ENCODE results near the gene MYO16.
"Not testable (repeated sequence)": the region's sequence is repeated elsewhere in the genome, so short reads cannot be mapped to it uniquely, and the experiment has no call there.

MYO16 gene

DNA sequence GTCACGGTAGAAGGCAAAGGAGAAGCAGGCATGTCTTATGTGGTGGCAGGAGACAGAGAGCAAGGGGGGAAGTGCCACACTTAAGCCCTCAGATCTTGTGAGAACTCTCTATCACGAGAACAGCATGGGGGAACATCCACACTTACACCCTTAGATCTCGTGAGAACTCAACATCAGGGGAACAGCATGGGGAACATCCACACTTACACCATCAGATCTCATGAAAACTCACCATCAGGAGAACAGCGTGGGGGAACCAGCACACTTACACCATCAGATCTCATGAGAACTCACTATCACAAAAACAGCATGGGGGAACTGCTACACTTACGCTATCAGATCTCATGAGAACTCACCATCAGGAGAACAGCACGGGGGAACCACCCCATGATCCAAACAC is 445.0 kb downstream of the MYO16 start:
- Histone ChIP-seq H3K9me3 (no peaks in the 10 kb centered on the region), H3K36me3 (no peaks in the 10 kb centered on the region), H3K27ac (no peak overlapping the region), H3K4me1 (no peaks in the 10 kb centered on the region), H3K27me3 (no peaks in the 10 kb centered on the region), H3K4me3 (no peak overlapping the region)
- intact Hi-C loops (cut with DNase I; ENCODE audit: low total_unique reads) = no loop called here
- no peak for DNase-seq
- TF ChIP-seq, protein P1, sequence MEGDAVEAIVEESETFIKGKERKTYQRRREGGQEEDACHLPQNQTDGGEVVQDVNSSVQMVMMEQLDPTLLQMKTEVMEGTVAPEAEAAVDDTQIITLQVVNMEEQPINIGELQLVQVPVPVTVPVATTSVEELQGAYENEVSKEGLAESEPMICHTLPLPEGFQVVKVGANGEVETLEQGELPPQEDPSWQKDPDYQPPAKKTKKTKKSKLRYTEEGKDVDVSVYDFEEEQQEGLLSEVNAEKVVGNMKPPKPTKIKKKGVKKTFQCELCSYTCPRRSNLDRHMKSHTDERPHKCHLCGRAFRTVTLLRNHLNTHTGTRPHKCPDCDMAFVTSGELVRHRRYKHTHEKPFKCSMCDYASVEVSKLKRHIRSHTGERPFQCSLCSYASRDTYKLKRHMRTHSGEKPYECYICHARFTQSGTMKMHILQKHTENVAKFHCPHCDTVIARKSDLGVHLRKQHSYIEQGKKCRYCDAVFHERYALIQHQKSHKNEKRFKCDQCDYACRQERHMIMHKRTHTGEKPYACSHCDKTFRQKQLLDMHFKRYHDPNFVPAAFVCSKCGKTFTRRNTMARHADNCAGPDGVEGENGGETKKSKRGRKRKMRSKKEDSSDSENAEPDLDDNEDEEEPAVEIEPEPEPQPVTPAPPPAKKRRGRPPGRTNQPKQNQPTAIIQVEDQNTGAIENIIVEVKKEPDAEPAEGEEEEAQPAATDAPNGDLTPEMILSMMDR (IDR thresholded peaks at IDR 0.05) = no peak

DNA sequence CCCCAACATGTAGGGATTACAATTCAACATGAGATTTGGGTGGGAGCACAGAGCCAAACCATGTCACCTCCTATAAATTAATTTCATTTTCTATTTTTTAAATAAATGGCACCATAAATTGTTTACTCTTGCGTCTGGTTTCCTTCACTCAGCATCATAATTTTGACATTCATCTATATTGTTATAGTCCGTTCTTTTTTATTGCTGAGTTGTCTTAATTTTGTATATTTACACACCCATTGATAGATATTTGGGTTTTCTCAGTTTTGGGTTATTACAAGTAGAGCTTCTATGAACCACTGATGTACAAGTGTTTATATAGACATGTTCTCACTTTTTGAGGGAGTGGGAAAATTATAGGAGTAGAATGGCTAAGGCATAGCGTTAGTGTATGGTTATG is 445.4 kb downstream of the MYO16 start:
- DNase-seq = no peak
- intact Hi-C loops (cut with DNase I; ENCODE audit: low total_unique reads) = no loop called here
- Histone ChIP-seq H3K9me3 (no peaks in the 10 kb centered on the region), H3K27me3 (no peaks in the 10 kb centered on the region), H3K27ac (no peak overlapping the region), H3K36me3 (no peaks in the 10 kb centered on the region), H3K4me3 (no peak overlapping the region), H3K4me1 (no peaks in the 10 kb centered on the region)
- TF ChIP-seq, protein P1 (IDR thresholded peaks at IDR 0.05) = no peak

DNA sequence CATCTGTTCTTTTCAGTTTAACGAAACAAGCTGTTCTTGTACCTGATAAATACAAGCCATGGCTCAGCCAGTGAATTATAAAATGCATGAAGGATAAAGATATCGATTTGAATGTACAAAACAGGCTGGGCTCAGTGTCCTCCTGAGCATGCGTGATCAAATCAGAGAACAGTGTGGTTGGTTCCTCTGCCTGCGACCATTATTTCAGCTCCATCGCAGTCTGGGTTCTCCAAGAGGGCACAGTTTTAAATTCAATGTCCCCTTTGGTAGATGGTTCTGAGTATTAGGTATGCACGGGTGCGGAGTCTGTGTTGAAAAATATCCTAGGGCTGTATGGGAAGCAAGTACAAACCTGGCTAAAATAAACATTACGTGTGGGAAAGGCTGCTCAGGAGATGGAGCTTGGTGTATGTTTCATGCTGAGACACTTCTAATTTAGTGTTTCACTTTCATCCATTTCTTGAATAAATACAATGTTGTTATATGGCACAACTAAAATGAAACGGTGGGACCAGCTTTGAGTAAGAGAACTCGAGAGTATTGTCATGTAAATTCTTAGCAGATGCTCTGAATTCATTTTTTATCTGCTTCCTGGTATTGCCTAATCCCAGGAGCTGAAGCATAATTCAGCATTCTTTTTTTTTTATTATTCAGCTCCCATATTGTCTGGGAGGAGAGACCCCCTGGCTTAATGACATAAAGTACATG is 458.7 kb downstream of the MYO16 start:
- H3K4me1 ChIP-seq = no peaks in the 10 kb centered on the region
- H3K27ac ChIP-seq = no peak overlapping the region
- TF ChIP-seq, protein P1 (IDR thresholded peaks at IDR 0.05) = no peak
- H3K9me3 ChIP-seq = no peaks in the 10 kb centered on the region
- intact Hi-C loops (cut with DNase I; ENCODE audit: low total_unique reads) = no loop called here
- peaks cover 0 to 5% of the 10 kb centered on the region in 2 donors for H3K27me3 ChIP-seq
- H3K36me3 ChIP-seq = no peaks in the 10 kb centered on the region
- no peak overlapping the region for H3K4me3 ChIP-seq
- no peak for DNase-seq

DNA sequence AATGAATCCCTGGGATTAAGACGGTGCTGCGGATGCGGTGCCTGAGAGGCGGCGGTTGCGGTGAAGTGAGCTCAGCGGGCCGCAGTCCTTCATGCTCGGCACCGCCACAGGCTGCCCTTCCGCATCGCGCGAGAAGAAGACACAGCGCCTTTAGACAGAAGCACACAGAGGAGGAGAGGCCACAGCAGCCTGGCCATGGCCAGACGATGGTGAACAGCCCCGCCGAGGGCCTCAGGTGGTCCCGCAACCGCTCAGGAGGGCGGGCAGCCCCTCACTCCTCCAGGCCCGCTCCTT is 459.2 kb downstream of the MYO16 start:
- H3K9me3 ChIP-seq = no peaks in the 10 kb centered on the region
- no peaks in the 10 kb centered on the region for H3K4me1 ChIP-seq
- H3K36me3 ChIP-seq = no peaks in the 10 kb centered on the region
- DNase-seq = no peak
- H3K4me3 ChIP-seq = no peak overlapping the region
- intact Hi-C loops (cut with DNase I; ENCODE audit: low total_unique reads) = no loop called here
- TF ChIP-seq, protein P1 (IDR thresholded peaks at IDR 0.05) = no peak
- H3K27me3 ChIP-seq = peaks cover 0 to 5% of the 10 kb centered on the region in 2 donors
- no peak overlapping the region for H3K27ac ChIP-seq

DNA sequence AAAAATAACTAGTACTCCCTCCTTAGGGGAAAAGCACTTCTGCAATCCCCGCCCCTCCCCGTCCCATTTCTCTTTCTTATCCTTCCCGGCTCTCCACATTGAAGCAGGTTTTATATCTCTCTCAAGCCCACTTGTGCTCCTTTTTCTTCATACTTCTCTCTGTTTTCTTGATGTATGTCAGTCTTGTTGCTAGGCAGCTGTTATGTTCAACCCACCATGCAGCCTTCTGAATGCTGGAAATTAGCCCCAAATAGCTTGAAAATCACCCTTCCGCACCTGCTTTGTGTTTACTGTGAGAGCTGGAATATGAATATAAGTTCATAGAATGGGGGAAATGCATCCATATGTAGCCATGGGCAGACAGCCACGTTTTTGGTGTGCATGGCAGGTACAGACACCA is 461.4 kb downstream of the MYO16 start:
- Histone ChIP-seq H3K4me3 (no peak overlapping the region), H3K36me3 (no peaks in the 10 kb centered on the region), H3K9me3 (no peaks in the 10 kb centered on the region), H3K4me1 (no peaks in the 10 kb centered on the region), H3K27me3 (peaks cover 0 to 5% of the 10 kb centered on the region in 2 donors), H3K27ac (no peak overlapping the region)
- intact Hi-C loops (cut with DNase I; ENCODE audit: low total_unique reads) = no loop called here
- no peak for DNase-seq
- TF ChIP-seq, protein P1 (IDR thresholded peaks at IDR 0.05) = no peak

DNA sequence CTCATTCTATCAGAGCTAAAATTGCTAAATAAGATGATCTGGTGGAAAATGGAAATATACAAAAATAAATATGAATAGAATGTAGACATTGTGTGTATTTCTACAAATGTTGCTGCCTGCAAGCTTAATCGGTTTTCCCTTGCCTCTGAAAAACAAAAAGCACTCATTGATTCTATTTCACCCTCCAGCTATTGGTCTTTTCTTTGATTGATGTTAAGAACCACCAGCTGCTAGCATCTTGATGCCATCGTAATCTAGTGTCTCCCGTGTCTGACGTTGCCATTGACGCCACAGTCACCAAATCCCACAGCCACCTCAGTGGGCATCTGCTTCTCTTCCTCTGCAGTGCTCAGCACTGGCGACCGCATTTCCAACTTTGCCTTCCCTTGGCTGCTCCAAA is 461.8 kb downstream of the MYO16 start:
- no peak for DNase-seq
- Histone ChIP-seq H3K27ac (no peak overlapping the region), H3K4me1 (no peaks in the 10 kb centered on the region), H3K27me3 (peaks cover 0 to 5% of the 10 kb centered on the region in 2 donors), H3K4me3 (no peak overlapping the region), H3K36me3 (no peaks in the 10 kb centered on the region), H3K9me3 (no peaks in the 10 kb centered on the region)
- intact Hi-C loops (cut with DNase I; ENCODE audit: low total_unique reads) = no loop called here
- TF ChIP-seq, protein P1 (IDR thresholded peaks at IDR 0.05) = no peak

DNA sequence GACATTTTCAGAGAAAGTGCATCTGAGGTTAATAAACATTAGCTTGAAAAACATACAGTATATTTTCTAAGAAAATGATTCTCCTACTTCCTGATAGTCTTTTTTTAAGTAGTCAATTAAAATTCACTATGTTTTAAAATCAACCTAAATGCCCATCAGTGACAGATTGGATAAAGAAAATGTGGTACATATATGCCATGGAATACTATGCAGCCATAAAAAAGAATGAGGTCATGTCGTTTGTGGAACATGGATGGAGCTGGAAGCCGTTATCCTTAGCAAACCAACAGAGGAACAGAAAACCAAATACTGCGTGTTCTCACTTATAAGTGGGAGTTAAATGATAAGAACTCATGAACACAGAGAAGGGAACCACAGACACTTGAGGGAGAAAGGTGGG is 462.8 kb downstream of the MYO16 start:
- H3K9me3 ChIP-seq; H3K36me3 ChIP-seq; DNase-seq; H3K4me1 ChIP-seq; H3K4me3 ChIP-seq; intact Hi-C loops (cut with DNase I; ENCODE audit: low total_unique reads); H3K27ac ChIP-seq; H3K27me3 ChIP-seq: not testable (repeated sequence)
